Measurements from ENCODE around the gene SART3.
A peak's percentile ranks its signal among the peaks of the same experiment; 100 is the strongest.

Gene SART3, protein sequence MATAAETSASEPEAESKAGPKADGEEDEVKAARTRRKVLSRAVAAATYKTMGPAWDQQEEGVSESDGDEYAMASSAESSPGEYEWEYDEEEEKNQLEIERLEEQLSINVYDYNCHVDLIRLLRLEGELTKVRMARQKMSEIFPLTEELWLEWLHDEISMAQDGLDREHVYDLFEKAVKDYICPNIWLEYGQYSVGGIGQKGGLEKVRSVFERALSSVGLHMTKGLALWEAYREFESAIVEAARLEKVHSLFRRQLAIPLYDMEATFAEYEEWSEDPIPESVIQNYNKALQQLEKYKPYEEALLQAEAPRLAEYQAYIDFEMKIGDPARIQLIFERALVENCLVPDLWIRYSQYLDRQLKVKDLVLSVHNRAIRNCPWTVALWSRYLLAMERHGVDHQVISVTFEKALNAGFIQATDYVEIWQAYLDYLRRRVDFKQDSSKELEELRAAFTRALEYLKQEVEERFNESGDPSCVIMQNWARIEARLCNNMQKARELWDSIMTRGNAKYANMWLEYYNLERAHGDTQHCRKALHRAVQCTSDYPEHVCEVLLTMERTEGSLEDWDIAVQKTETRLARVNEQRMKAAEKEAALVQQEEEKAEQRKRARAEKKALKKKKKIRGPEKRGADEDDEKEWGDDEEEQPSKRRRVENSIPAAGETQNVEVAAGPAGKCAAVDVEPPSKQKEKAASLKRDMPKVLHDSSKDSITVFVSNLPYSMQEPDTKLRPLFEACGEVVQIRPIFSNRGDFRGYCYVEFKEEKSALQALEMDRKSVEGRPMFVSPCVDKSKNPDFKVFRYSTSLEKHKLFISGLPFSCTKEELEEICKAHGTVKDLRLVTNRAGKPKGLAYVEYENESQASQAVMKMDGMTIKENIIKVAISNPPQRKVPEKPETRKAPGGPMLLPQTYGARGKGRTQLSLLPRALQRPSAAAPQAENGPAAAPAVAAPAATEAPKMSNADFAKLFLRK

DNA sequence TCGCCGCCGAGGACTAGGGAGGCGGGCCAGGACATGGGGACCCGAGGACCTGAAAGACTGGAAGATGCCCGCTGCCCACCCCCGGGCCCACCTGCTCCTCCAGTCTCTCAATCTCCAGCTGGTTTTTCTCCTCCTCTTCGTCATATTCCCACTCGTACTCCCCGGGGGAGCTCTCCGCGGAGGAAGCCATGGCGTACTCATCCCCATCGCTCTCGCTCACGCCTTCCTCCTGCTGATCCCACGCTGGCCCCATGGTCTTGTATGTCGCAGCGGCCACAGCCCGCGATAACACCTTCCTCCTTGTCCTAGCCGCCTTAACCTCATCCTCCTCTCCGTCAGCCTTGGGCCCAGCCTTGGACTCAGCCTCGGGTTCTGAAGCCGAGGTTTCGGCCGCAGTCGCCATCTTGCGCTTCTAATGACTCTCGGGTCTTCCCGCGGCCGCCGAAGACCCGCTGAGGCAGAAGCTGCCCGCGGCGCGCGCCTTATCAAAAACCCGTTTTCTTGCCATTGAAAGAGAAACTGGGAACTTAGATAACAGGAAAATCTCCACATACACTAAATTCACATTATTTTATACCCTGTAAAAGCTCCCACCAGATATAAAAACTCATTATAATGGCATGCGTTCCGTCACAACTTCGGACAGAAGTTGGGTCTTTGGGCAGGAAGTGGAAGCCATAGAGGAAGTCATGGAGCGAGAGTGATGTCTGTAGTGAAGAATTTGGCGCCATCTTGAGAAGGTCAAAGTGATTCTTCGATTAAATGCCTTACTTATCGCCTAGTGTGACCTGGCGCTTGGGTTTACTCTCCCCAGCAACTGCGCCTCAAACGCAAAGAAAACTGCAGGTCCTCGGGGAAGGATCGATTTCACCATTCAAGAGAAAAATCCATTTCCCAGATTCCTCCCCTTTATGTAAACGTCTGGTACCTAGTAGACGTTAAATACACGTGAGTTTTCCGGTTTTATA lies at the start of gene SART3:
SART3 (minus strand) TSS at position 422 of the 968 bp plus-strand sequence; CDS start at position 403, 19 bp downstream.
- DNase-seq, result peak; percentile 92

DNA sequence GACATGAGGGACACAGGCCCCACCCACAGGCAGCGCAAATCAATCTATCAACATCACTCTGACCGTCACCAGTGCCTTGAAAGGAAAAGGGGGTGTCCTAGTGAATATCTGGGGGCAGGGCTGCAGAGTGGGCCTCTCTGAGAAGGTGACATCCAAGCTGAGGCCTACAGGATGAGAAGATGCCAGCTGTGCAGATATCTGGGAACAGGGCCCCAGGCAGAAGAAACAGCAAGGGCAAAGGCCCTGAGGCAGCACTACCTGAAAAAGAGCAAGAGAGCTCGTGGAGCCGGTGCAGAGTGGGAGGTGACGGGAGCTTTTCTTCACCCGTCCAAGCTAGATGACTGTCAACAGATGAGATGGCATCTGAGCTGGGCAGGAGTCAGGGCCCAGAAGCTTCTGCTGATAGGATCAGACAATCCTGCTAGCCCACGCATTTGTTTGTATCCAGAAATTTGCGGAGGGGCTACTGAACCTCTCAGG lies 49.4 kb upstream of the SART3 start:
- DNase-seq, result no peak

DNA sequence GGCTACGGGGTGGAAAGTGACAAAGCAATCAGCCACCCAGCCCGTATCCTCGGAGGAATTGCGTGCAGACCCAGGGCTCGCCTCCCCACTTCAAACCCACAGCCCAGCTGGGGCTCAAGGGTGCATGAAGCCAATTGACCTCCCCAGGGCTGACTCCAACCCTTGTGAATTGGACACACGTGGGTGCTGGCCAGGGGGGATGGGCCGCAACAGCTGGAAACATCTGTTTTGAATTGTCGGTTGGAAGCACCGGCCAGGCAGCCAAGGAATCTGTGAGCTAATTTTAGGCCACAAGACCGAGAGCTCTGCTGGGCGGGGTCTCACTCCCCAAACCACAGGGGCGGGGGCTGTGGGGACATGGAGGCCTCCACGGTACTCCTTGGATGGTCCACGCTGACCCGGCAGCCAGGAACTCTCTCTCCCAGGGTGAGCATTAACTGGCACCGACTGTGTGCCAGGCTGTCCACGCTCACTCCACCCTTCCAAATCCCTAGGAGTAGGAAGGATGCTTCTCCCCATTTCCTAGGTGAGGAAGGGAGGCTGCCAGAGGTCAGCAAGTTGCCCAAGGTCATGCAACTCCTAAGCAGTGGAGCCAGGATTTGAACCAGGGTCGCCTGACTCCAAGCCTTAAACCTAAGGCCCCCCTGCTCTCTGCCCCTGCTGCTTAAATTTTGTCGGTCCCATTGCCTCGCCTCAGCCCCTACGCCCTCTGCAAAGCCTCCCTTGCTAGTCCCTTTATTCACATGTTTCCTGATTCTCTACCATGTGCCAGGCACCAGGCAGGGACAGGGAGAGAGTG lies 48.8 kb upstream of the SART3 start:
- DNase-seq, result peak; percentile 94

DNA sequence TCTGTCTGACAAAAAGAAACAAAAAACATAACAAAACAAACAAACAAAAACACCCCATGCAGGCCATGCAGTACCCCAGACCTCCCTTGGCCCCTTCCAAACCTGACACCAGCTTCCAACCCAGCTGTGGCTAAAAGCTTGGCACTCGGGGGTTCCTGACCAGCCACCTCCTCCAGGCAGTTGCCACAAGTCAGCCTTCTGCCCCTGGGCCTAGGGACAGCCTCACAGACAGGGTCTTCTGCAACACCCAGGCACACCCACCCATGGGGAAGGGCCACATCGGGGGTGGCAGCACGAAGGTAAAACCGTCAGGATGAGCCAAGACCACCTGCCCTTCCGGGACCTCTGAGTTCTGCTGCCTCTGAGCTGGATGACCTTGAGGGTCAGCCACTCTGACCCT lies 47.6 kb upstream of the SART3 start:
- no peak for DNase-seq

DNA sequence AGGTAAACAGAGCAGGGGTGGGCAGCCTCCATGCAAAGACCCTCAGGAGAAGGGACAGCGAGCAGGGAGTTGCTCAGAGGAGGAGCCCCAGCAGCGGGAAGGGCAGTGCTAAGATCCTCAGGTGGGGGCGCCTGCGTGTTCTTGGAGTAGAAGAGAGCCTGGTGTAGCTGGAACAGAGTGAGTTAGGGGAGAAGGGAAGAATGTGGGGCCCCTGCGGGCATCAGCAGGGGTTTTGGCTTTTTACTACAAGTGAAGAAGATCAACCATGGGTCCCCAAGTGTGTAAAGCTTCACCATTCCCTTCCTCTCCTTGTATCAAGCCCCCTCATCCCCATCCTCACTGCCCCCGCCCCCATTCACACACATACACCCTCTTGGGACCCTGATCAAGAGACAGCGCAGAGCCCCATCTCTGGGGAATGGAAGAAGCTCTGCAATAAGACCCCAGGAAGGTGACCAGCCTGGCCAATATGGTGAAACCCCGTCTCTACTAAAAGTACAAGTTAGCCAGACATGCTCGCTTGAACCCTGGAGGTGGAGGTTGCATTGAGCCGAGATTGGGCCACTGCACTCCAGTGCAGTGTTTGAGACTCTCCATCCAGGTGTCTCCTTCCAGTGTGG lies 47.1 kb upstream of the SART3 start:
- no peak for DNase-seq

DNA sequence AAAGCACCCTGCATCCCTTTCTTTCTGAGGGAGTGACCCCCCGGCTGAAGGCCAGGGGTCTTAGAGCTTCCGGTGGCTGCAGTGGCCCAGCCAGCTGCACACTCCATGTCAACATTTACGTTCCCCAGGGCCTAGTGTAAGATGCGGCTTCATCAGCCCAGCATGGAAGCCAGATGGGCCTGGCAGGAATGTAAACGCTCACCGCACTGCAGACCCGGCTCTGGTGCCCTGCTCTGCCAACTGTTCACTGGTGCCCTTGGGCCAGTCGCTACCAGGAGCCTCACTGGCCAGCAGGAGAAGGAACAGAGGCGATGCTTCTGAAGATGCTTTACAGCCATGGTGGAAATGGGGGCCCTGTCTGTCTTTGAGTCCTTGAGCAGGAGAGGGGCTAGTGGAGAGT lies 45.5 kb upstream of the SART3 start:
- DNase-seq, result no peak

DNA sequence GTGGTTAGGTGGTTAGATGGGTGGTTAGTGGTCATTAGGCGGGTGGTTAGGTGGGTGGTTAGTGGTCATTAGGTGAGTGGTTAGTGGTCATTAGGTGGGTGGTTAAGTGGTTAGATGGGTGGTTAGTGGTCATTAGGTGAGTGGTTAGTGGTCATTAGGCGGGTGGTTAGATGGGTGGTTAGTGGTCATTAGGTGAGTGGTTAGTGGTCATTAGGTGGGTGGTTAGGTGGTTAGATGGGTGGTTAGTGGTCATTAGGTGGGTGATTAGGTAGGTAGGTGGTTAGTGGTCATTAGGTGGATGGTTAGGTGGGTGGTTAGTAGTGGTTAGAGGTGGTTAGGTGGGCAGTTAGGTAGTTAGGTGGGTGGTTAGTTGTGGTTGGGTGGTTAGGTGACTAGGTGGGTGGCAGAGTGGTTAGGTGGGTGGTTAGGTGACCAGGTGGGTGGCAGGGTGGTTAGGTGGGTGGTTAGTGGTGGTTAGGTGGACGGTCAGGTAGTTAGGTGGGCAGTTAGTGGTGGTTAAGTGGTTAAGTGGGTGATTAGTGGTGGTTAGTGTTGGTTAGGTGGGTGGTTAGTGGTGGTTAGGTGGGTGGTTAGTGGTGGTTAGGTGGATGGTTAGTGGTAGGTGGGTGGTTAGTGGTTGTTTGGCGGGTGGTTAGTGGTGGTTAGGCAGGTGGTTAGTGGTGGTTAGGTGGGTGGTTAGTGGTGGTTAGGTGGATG lies 44.9 kb upstream of the SART3 start:
- no peak for DNase-seq

DNA sequence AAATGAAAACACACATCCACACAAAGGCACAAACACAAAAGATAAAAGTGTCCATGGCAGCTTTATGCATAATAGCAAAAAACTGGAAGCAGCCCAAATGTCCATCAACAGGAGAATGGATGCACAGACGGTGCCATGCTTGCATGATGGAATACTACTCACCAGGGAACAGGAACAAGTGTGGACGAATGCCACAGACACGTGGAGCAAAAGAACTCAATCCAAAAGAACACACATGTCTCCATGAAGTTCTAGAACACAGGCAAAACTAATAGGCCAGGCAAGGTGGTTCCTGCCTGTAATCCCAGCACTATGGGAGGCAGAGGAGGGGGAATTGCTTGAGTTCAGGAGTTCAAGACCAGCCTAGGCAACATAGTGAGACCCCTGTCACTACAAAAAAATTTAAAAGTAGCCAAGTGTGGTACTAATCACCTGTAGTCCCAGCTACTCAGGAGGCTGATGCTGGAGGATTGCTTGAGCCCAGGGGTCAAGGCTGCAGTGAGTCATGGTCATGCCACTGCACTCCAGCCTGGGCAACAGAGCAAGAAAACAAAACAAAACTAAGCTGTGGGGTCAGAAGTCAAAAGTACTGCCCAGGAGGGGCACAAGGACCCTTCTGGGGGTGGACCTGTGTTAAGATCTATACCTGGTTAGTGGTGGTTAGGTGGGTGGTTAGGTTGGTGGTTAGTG lies 44.2 kb upstream of the SART3 start:
- peak; percentile 70 for DNase-seq

DNA sequence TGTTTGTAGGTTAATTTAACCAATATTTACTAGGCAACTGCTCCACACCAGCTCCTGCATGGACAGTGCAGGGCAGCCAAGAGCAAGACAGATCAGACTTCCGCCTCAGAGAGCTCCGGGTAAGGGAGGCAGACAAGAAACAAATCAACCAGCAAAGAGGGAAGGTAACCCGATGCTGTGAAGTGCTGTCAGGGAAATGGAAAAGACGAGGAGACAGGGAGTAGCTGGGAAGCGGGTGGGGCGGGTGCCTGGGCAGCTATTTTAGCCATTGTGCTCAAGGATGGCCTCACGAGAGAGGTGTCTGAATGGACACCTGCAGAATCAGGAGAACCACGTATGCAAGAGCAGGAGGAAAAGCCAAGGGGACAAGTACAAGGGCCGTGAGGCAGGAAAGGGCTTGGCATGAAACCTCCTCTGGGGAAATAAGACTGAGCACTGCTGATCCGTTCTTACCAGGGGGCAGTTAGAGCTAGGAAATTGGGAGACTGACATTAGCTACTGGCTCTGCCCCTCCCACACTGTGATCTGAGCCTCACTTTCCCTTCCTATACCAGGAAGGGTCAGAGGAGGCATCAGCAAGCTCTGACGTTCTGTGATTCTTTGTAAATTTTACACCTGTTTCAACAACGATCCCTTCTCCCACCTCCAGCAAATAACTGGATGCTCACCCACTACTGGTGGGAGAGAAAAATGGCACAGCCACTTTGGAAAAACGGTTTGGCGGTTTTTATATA lies 43.4 kb upstream of the SART3 start:
- no peak for DNase-seq

DNA sequence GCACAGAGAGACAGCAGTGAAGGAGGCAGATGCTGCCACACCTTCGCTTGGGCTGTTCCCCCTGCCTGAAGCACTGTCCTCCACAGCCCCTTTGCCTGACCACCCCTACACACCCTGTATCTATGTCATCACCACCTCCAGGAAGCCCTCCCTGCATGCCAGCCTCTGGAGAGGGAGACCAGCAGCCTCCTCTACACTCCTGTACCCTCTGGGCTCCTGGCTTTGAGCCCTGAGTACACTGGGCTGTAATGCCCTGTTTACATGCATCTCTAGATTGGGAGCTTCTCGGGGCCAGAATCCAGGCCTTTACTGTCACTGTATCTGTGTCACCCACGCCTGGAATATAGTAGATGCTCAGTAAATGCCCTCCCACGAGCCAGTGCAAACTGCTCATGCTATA lies 42.8 kb upstream of the SART3 start:
- DNase-seq, result no peak

DNA sequence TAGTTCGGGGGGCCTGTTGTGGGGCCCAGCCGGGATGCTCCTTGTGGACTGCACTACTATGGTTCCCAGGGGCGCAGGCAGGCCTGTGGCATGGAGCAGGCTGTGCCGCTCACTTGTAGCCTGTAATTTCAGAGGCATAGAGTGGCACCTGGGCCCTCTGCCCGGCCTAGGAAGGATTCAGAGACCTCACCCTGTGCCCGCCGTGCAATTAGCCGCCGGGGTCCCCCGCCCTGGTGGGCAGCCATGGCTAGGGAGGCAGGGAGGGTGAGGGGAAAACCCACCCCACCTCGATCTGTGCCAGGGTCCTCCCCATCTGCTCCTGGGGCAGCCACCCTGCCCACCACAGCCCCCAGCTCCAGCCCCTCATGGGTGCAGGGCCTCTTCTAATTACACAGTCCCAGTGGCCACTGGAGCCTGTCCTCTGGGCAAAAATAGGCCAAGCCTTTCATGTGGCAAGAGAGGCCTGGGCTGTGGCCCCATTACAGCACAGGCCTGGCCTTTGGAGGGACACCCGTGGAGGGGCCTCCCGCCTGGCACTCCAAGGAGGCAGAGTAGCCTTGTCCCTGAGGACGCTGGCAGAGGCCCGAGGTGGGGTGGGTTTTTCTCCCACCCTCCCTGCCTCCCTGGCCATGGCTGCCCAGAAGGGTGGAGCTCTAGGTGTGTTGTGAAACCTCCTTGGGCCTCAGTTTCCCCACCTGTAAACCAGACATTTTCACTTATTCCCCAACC lies 42.2 kb upstream of the SART3 start:
- DNase-seq, result no peak

DNA sequence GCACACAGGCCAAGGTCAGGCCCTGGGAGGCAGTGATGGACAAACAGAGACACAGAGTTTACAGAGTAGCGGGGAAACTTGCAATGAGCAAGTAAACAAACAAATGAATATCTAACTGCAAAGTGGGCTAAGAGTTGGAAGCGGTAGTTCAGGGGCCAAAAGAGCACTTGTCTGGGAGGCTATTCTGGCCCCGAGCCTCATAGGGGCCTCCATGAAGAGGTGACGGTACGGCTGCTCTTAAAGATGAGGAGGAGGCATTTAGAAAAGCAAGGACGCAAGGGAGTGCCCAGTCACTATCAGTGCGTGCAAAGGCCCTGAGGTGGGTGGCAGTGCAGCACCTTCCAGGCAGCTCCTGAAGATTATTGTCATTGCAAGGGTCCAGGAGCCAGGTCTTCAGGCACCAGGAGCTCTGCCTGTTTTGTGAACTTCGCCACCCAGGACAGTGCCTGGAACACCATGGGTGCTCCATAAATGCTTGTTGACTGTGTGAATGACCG lies 41.3 kb upstream of the SART3 start:
- DNase-seq, result no peak

DNA sequence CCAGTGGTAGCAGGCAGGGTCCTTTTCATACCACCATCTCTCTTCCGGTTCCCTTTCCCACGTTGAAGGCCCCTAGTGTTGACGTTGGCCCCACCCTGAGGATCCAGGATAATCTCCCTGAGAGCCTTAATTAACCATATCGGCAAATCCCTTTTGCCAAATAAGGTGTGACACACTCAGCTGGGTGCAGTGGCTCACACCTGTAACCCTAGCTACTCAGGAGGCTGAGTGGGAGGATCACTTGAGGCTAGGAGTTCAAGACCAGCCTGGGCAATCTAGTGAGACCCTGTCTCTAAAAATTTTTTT lies 39.7 kb upstream of the SART3 start:
- DNase-seq, result no peak

DNA sequence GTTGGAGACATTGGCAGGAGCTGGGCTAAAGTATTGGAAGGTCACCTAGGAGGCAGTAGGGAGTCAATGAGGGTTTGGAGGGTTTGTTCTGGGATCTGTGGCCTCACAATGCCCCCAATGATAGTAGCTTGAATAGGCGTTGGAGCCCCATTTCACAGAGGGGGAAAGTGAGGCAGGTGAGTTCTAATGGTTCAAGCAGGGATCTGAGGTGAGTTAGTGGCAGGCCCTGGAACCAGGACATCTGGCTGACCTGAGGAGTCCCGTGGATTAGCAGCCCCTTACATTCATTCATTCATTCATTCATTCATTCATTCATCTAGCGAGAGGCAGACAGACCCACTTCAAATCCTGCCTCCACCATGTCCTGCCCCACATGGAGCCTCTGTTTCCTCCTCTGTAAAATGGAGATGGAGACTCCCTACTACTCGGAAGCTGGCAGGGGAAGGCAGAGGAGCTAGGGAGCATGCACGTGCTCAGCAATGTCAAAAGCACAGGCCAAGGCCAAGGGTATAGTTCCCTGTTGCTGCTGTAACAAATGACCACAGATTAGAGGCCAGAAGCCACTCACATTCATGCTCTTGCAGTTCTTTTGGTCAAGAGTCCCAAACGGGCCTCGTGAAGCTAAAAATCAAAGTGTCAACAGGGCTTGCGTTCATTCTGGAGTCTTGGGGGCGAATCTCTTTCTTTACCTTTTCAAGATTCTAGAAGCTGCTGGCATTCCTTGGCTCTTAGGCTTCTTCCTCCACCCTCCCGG lies 39.2 kb upstream of the SART3 start:
- no peak for DNase-seq

DNA sequence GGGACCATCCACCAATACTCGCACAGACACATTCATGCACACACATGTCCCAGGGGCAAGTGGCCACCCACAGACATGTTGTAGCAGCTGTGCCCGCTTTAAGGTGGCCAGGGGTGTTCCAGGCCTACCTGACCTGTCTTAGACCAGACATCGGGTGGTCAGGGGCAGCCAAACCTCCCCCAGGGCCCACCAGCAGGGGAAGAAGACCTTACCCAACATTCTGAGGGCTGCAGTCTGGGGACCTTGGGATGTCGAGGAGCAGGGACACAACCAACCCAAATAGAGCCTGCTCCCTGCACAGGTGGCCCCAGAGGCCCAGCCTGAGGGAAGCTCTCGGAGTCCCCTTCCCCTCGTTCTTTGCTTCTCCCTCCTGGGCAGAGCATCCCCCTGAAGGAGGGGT lies 38.6 kb upstream of the SART3 start:
- DNase-seq, result no peak

DNA sequence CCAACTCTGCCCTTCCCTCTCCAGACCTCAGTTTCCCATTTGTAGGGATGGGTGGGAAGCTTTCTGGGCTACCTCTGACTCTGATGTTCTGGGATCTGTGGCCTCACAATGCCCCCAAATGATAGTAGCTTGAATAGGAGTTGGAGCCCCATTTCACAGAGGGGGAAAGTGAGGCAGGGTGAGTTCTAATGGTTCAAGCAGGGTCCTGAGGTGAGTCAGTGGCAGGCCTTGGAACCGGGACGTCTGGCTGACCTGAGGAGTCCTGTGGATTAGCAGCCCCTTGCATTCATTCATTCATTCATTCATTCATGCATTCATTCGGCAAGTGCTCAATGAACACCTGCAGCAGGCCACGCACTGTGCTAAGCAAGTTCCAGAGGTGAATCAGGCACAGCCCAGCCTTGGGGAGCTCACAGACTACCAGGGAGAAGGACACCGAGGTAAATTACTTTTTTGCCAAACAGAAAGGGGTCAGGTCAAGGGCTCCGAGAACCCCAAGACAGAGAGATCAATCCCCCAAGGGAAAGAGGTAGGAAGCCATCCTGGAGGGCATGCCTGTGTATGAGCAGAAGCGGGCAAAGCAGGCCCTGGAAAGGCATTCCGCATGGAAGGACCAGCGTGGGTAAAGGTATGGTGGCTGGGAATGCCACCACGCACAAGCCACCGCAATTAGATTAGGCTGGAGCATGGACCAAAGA lies 37.7 kb upstream of the SART3 start:
- DNase-seq, result no peak
